Right cardiac atrium (tissue), 5 donors: ENCODE results near the gene TP53BP1. TPM values are rescaled to one million over a fixed set of nuclear protein-coding genes. Genes with fewer than 3 reads are reported as not detected.
A peak's percentile ranks its signal among the peaks of the same experiment; 100 is the strongest.
"Not testable (repeated sequence)": the region's sequence is repeated elsewhere in the genome, so short reads cannot be mapped to it uniquely, and the experiment has no call there.

Experiments
- ATAC-seq, 2 donors: fragments of 200-7000 bp; cut with Tn5 transposase; one replicate each; pipeline versions ENCODE4 v1.8.0 to v1.9.1; 2020; ENCODE audit warnings: moderate library complexity in 2 of 2, mild to moderate bottlenecking in 1 of 2
- DNase-seq, 3 donors: peaks; one replicate each; pipeline ENCODE4 v3.0.0-alpha.2; 2020
- H3K27ac ChIP-seq: one replicate; pipeline ENCODE4 v1.5.1; 2013; ENCODE audit warnings: mild to moderate bottlenecking, low read length, control low read depth, moderate library complexity
- H3K27me3 ChIP-seq: one replicate; pipeline ENCODE4 v1.6.1; 2013; ENCODE audit not compliant: control insufficient read depth, insufficient read depth
- H3K4me1 ChIP-seq: one replicate; pipeline ENCODE4 v1.6.1; 2013; ENCODE audit warnings: low read length; ENCODE audit not compliant: control insufficient read depth, insufficient read depth
- H3K4me3 ChIP-seq: one replicate; pipeline ENCODE4 v1.5.1; 2013; ENCODE audit warnings: low read length, control low read depth
- H3K9me3 ChIP-seq: one replicate; pipeline ENCODE4 v1.6.1; 2013; ENCODE audit warnings: low read length; ENCODE audit not compliant: control insufficient read depth
- WGBS: extraction: QIAGEN DNeasy Blood & Tissue Kit; methylation state at CpG from one replicate; pipeline ENCODE4 v1.1.7; 2013; 5-methylcytosine and 5-hydroxymethylcytosine counted together
- intact Hi-C, 4 donors: fragments of 100-400 bp; cut with DNase I; formaldehyde crosslinking; loops; one replicate each; pipeline versions ENCODE4 v1.11.0 to v1.14.0; 2022 to 2023
- long read RNA-seq, 4 donors: library from polyadenylated mRNA; unstranded; transcript quantifications; one replicate each; pipeline ENCODE4 v2.0.0, GENCODE V29; 2020 to 2021
- polyA plus RNA-seq: library from polyadenylated mRNA; stranded (reverse); fragments of 200-250 nt; gene quantifications from one replicate; pipeline ENCODE4 v1.2.3, GENCODE V29; 2013
- total RNA-seq, 4 donors: library from RNA; stranded (reverse); fragmentation: NEBNext Ultra II Directional; extraction: Animal tissue kit (Norgen Biotek cat#: 25700); gene quantifications; one replicate each; pipeline ENCODE4 v1.2.1, GENCODE V29; 2021
- donor health status: healthy with polysubstance abuse.
- donor health status: DM: no; HTN: yes; CAD: no.
- donor health status: DM: no; HTN: no; CAD: no.
- donor health status: DM: no; HTN: yes; CAD: no; lungs with severe emphysema.
- donor health status: DM: yes; HTN: yes; CAD: no.

The TP53BP1 gene, protein sequence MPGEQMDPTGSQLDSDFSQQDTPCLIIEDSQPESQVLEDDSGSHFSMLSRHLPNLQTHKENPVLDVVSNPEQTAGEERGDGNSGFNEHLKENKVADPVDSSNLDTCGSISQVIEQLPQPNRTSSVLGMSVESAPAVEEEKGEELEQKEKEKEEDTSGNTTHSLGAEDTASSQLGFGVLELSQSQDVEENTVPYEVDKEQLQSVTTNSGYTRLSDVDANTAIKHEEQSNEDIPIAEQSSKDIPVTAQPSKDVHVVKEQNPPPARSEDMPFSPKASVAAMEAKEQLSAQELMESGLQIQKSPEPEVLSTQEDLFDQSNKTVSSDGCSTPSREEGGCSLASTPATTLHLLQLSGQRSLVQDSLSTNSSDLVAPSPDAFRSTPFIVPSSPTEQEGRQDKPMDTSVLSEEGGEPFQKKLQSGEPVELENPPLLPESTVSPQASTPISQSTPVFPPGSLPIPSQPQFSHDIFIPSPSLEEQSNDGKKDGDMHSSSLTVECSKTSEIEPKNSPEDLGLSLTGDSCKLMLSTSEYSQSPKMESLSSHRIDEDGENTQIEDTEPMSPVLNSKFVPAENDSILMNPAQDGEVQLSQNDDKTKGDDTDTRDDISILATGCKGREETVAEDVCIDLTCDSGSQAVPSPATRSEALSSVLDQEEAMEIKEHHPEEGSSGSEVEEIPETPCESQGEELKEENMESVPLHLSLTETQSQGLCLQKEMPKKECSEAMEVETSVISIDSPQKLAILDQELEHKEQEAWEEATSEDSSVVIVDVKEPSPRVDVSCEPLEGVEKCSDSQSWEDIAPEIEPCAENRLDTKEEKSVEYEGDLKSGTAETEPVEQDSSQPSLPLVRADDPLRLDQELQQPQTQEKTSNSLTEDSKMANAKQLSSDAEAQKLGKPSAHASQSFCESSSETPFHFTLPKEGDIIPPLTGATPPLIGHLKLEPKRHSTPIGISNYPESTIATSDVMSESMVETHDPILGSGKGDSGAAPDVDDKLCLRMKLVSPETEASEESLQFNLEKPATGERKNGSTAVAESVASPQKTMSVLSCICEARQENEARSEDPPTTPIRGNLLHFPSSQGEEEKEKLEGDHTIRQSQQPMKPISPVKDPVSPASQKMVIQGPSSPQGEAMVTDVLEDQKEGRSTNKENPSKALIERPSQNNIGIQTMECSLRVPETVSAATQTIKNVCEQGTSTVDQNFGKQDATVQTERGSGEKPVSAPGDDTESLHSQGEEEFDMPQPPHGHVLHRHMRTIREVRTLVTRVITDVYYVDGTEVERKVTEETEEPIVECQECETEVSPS (N-terminal part only)
- total RNA-seq (10 to 100 TPM; 30.4 to 44.4 (median 36.7) TPM), polyA plus RNA-seq (14.6 TPM)
- long read RNA-seq, donor 1, full-length matches to known transcripts: 9 of 34 reads
- long read RNA-seq, donor 1, partial matches to known transcripts: 18 of 34 reads
- long read RNA-seq, donor 1, other reads (novel, unspliced or antisense): 7 of 34 reads
- long read RNA-seq, donor 2, full-length matches to known transcripts: 12 of 24 reads
- long read RNA-seq, donor 2, partial matches to known transcripts: 10 of 24 reads
- long read RNA-seq, donor 2, other reads (novel, unspliced or antisense): 2 of 24 reads
- long read RNA-seq, donor 3, full-length matches to known transcripts: 23 of 78 reads
- long read RNA-seq, donor 3, partial matches to known transcripts: 31 of 78 reads
- long read RNA-seq, donor 3, other reads (novel, unspliced or antisense): 24 of 78 reads
- long read RNA-seq, donor 4, full-length matches to known transcripts: 5 of 13 reads
- long read RNA-seq, donor 4, partial matches to known transcripts: 6 of 13 reads
- long read RNA-seq, donor 4, other reads (novel, unspliced or antisense): 2 of 13 reads

DNA sequence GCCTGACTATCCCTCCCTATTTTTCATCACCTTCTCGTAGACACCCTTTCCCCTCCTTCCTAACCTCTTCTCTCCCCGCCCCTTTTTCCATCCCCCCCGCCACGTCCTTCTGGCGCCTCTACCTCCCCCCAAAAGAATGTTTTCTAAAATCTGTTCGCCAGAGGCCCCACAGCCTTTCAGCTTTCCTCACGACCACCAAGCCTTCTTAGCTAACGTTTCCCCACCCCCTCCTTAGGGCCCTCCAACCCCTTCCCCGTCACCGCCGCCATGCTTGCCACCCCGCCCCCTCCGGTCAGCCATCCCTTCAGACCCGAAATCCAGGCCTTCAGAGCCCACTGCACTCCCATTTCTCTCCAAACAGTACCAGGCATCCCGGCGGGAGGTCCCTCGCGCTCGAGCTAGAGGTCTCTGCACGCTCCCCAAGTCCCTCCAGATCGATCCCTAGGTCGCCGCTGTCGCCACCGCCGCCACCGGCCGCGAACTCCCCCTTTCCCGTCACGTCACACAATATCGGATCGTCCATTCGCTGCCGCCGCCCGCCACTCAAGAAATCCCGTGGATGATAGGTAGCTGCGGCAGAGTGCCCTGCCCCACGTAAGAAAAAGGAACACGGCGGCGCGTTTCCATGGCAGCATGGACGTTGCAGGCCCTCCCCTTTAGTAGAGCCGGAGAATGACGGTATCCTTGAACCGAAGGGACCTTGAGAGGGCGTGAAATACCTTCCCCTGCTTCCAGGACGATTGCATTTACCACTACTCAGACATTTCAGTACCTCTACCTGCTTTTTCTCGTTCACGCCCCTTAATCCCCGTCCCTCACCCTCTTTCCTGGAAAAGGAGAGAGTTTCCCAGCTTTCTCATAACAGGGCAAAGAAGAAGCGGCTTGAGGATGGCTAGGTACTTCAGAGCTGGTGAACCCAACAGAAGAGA lies at the start of gene TP53BP1:
Gene TP53BP1, minus strand, starts transcription at position 484 of the 929 bp plus-strand sequence. Its CDS starts 113 bp downstream, at position 371.
- Histone ChIP-seq H3K4me3 (peak within 1 kb of the TSS; percentile 82), H3K4me1 (no peaks in the 10 kb centered on the region), H3K27me3 (no peaks in the 10 kb centered on the region), H3K9me3 (no peaks in the 10 kb centered on the region), H3K27ac (peak within 1 kb of the TSS; percentile 63)
- intact Hi-C loops: no loop called here
- ATAC-seq (peak; percentile 99 to 100), DNase-seq (peak; percentile 98 to 100 (median 99))
- WGBS: under 1% methylated on average over 54 of the region's 54 CpGs

DNA sequence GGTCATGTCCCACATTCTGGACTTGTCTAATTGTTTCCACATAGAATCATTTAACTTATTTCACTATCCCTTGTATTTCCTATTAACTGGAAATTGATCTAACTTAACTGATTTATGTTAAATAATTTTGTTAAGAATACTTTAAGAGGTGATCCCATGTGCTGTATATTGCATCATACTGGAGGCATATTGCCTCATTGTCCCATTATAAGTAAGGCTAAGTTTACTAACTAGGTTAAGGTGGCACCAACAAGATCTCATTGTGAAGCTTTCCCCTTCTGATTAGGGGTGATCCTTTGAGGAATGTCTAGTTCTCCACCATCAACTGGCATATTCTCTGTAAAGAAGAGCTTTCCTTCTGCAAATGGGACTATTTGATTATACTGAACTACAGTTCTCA lies 48.8 kb upstream of the TP53BP1 start:
- no peaks in the 10 kb centered on the region for H3K9me3 ChIP-seq
- H3K27ac ChIP-seq: no peak overlapping the region
- ATAC-seq: no peak

DNA sequence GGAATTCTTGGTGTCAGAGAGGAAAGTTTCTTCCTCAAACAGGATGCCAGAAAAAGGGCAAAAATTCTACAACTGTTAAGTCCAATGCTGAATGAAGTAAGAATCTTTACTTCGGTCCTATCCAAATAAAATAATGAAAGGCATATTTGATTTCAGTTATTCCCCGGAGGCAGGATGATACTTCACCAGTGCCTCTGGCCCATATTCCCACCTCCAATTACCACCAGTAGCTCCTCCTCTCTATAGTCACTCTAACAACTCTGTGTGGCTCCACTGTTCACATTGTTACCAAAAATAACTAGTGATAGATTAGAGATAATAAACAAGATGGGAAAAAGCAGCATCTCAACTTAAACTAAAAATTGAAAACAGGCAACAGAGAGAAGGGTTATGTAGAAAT lies 45.1 kb upstream of the TP53BP1 start:
- no peak overlapping the region for H3K27ac ChIP-seq
- H3K9me3 ChIP-seq: no peaks in the 10 kb centered on the region
- no peaks in the 10 kb centered on the region for H3K4me1 ChIP-seq
- H3K4me3 ChIP-seq: no peak overlapping the region
- ATAC-seq (no peak), DNase-seq (no peak)
- intact Hi-C loops: no loop called here
- no peaks in the 10 kb centered on the region for H3K27me3 ChIP-seq
- WGBS: 68% methylated on average over 2 of the region's 2 CpGs

More for the DNA sequence above, 48.8 kb upstream of the TP53BP1 start:
- H3K27me3 ChIP-seq: no peaks in the 10 kb centered on the region
- no peaks in the 10 kb centered on the region for H3K4me1 ChIP-seq
- intact Hi-C loops: no loop called here
- no peak for DNase-seq
- H3K4me3 ChIP-seq: no peak overlapping the region

DNA sequence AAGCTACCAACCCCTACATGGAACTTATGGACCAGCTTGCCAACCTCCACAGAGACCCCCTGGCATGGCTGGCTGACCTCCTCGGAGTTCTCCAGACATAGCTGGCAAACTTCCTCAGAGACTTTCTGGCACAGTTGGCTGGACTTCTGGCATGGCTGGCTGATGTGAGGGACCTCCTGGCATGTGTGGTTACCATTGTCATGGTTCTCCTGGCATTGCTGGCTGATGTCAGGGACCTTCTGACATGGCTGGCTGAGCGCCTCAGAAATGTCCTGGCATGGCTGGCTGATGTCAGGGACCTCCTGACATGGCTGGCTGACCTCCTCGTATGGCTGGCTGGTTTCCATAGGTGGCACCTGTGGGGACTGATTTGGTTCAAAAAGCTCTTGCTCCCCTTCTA lies 41.9 kb upstream of the TP53BP1 start:
- Histone ChIP-seq H3K9me3 (no peaks in the 10 kb centered on the region), H3K27ac (no peak overlapping the region), H3K27me3 (no peaks in the 10 kb centered on the region), H3K4me3 (no peak overlapping the region), H3K4me1 (no peaks in the 10 kb centered on the region)
- DNase-seq: no peak
- ATAC-seq: no peak
- intact Hi-C loops: no loop called here
- WGBS: 79% methylated on average over 3 of the region's 3 CpGs

DNA sequence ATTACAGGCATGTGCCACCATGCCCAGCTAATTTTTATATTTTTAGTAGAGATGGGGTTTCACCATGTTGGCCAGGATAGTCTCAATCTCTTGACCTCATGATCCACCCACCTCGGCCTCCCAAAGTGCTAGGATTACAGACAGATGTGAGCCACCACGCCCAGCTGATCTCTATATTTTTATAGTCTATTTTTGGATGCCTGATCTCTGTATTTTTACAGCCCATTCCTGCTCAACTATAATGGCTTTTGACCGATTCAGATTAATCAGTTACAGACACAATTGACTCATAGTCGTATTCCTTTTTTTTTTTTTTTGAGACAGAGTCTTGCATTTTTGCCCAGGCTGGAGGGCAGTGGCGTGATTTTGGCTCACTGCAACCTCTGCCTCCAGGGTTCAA lies 39.9 kb upstream of the TP53BP1 start:
- DNase-seq, H3K27ac ChIP-seq, intact Hi-C loops, H3K4me1 ChIP-seq, H3K27me3 ChIP-seq, ATAC-seq, H3K9me3 ChIP-seq, H3K4me3 ChIP-seq: not testable (repeated sequence)
- WGBS: 91% methylated on average over 5 of the region's 5 CpGs

DNA sequence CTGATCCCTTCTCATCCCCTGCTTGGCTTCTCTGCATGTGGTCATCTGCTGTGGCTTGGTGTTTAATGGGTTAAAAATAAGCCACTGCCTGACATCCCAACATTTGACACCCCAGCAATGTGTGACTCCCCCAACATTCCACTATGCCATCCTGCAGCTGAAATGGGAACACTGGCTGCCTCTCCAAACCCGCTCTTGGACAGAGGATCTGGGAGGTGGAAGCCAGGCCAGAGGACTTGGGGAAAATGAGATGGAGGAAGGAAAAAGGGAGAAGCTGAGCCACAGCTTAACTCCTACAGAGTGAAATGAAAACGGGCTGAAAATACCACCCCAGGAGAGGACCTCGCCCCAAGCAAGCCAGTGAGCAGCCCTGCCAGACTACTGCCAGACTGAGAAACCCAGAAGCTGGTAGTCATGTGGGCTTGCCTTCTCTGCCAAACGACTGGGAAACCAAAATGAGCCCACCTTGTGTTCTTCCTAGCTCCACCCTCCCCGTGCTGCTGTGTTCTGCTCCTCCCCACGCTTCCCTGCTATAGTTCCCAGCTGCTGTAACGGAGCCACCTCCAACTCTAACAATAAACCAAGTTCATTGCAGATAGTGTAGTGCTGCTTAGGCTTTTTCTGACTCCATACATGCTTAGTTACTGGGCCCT lies 38.2 kb upstream of the TP53BP1 start:
- no peak for DNase-seq
- no peaks in the 10 kb centered on the region for H3K27me3 ChIP-seq
- intact Hi-C loops: no loop called here
- no peak overlapping the region for H3K27ac ChIP-seq
- no peak overlapping the region for H3K4me3 ChIP-seq
- ATAC-seq: peak in 1 of 2 donors; percentile 8
- no peaks in the 10 kb centered on the region for H3K4me1 ChIP-seq
- no peaks in the 10 kb centered on the region for H3K9me3 ChIP-seq
- WGBS: 26% methylated on average over 7 of the region's 7 CpGs

DNA sequence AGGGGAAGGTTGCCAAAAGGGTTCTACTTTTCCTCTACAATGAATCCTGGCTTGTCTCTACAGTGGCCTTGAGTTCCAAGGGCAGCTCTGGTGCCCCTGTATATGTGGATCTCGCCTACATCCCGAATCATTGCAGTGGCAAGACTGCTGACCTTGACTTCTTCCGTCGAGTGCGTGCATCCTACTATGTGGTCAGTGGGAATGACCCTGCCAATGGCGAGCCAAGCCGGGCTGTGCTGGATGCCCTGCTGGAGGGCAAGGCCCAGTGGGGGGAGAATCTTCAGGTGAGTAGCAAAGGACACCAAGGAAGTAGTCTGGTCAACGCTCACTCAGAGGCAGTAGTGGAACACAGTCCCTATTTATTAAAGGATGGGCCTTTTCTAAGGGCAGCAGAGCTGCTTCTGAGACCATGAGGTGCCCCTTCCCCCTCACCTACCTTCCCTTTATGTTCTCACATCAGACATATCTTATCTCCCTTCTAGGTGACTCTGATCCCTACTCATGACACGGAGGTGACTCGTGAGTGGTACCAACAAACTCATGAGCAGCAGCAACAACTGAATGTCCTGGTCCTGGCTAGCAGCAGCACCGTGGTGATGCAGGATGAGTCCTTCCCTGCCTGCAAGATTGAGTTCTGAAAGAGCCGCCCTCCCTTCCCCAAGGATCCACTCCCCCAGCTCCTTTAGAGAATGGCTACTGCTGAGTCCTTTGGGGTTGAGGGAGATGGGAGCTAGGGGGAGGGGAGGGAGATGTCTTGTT lies 36.8 kb upstream of the TP53BP1 start:
- no peaks in the 10 kb centered on the region for H3K9me3 ChIP-seq
- H3K4me1 ChIP-seq: no peaks in the 10 kb centered on the region
- intact Hi-C loops: no loop called here
- DNase-seq (no peak), ATAC-seq (no peak)
- no peak overlapping the region for H3K27ac ChIP-seq
- no peak overlapping the region for H3K4me3 ChIP-seq
- WGBS: 84% methylated on average over 12 of the region's 12 CpGs
- H3K27me3 ChIP-seq: no peaks in the 10 kb centered on the region

DNA sequence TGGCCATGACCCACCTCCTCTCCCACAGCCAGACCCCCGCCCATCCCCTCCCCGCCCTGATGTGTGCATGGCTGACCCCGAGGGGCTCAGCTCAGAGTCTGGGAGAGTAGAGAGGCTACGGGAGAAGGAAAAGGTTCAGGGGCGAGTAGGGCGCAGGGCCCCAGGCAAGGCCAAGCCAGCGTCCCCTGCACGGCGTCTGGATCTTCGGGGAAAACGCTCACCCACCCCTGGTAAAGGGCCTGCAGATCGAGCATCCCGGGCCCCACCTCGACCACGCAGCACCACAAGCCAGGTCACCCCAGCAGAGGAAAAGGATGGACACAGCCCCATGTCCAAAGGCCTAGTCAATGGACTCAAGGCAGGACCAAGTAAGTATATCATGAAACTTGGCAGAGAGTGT lies 36.2 kb upstream of the TP53BP1 start:
- Histone ChIP-seq H3K27ac (no peak overlapping the region), H3K27me3 (no peaks in the 10 kb centered on the region), H3K9me3 (no peaks in the 10 kb centered on the region), H3K4me1 (no peaks in the 10 kb centered on the region), H3K4me3 (no peak overlapping the region)
- DNase-seq (no peak), ATAC-seq (no peak)
- 95% methylated on average over 15 of the region's 15 CpGs for WGBS
- intact Hi-C loops: no loop called here
